HG03196 (cell line): ENCODE results near the gene ALAS1.

ENCODE experiments used
- ATAC-seq: cut with Tn5 transposase; IDR thresholded peaks from one replicate; pipeline ENCODE4 v1.9.1; 2021; ENCODE audit not compliant: unreplicated experiment

ALAS1 gene

GRCh38 chr3:52248816-52249547 is 51.0 kb downstream of the ALAS1 start:
- ATAC-seq, result no peak

- ATAC-seq, result no peak
Measured at GRCh38 chr3:52249683-52250082, 51.7 kb downstream of the ALAS1 start.

GRCh38 chr3:52250122-52250521 is 52.2 kb downstream of the ALAS1 start:
- no peak for ATAC-seq

GRCh38 chr3:52253314-52254304 is 55.6 kb downstream of the ALAS1 start:
- ATAC-seq, result peak; percentile 85

- ATAC-seq, result no peak
Measured at GRCh38 chr3:52254608-52255007, 56.6 kb downstream of the ALAS1 start.

- no peak for ATAC-seq
Measured at GRCh38 chr3:52256159-52256558, 58.2 kb downstream of the ALAS1 start.

GRCh38 chr3:52256622-52257021 is 58.7 kb downstream of the ALAS1 start:
- no peak for ATAC-seq

- no peak for ATAC-seq
Measured at GRCh38 chr3:52257911-52258310, 60.0 kb downstream of the ALAS1 start.

- no peak for ATAC-seq
Measured at GRCh38 chr3:52259035-52259434, 61.1 kb downstream of the ALAS1 start.

GRCh38 chr3:52259448-52259847 is 61.5 kb downstream of the ALAS1 start:
- ATAC-seq, result no peak

- no peak for ATAC-seq
Measured at GRCh38 chr3:52262447-52262846, 64.5 kb downstream of the ALAS1 start.
